ENCODE results near the gene NFIX. TPM values are rescaled to one million over a fixed set of nuclear protein-coding genes. Genes with fewer than 3 reads are reported as not detected.

NFIX gene
- total and polyA plus RNA-seq, 2 of the 13 experiments (the other 11 are each of a cell fraction or from before 2014, with no cell fraction given) = 3.4 to 5.4 TPM

DNA sequence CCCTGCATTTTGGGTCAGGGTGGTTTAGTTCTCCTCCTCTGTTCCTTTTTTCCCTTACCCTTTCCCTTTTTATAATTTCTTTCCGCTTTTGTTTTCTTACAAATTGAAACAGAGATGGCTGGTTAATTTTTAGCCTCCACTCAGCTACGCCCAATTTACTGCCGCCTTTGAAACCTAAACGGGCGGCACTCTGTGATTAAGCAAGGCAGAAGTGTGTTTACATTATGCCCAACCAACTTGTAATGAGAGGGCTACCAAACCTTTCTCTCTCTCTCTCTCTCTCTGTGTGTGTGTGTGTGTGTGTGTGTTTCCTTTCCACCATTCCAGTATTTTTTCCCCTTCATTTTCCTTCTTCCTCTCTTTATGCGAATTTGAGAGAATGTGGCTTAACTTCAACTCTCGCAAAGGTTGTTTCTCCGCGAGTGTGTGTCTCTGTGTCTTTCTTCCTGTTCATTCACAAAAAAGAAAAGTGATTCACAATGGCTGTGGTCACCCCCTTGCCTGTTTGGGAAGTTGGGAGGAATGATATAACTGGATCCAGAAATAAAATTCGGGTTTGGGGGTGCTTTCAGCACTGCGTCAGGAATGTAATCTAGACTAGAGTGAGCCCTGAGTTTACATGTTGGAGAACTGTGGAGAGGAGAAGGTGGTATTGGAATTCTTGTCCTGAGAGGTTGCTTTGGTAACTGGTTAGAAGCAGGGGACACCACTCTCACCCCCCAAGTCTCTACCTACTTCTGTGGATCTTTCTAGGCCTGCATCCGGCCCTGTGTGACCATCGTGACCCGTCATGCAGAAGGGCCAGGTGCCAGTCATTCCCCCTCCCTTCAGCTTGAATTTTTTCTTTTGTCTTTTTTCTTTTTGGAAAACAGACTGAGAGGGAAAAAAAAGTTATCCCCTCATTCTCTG lies 31.4 kb downstream of the NFIX start (continued):
- TF ChIP-seq CC2D1A (CRISPR knock-in tag; IDR thresholded peaks at IDR 0.05) (no peak), ZNF839 (CRISPR knock-in tag; IDR thresholded peaks at IDR 0.05; ENCODE audit: borderline replicate concordance) (no peak), PAF1 (CRISPR knock-in tag; IDR thresholded peaks at IDR 0.05) (no peak), ZNF703 (CRISPR knock-in tag; IDR thresholded peaks at IDR 0.05; ENCODE audit: borderline replicate concordance) (no peak), ZNF75D (CRISPR knock-in tag; IDR thresholded peaks at IDR 0.05; ENCODE audit: borderline replicate concordance) (no peak), ZMYM2 (CRISPR knock-in tag; IDR thresholded peaks at IDR 0.05) (no peak), ZNF234 (CRISPR knock-in tag; conservative IDR thresholded peaks at IDR 0.05) (no peak), GTF2F1 (IDR thresholded peaks at IDR 0.05; ENCODE audit: low read length) (no peak), HIVEP1 (CRISPR knock-in tag; IDR thresholded peaks at IDR 0.05) (no peak), EZH2 (conservative IDR thresholded peaks at IDR 0.05; ENCODE audit: low read depth, low read length) (no peak), ZNF879 (CRISPR knock-in tag; IDR thresholded peaks at IDR 0.05) (no peak), ATF7-NPFF (CRISPR knock-in tag; IDR thresholded peaks at IDR 0.05; ENCODE audit: low read depth) (no peak), ZNF776 (CRISPR knock-in tag; IDR thresholded peaks at IDR 0.05) (no peak)
- TF ChIP-seq, protein P1, sequence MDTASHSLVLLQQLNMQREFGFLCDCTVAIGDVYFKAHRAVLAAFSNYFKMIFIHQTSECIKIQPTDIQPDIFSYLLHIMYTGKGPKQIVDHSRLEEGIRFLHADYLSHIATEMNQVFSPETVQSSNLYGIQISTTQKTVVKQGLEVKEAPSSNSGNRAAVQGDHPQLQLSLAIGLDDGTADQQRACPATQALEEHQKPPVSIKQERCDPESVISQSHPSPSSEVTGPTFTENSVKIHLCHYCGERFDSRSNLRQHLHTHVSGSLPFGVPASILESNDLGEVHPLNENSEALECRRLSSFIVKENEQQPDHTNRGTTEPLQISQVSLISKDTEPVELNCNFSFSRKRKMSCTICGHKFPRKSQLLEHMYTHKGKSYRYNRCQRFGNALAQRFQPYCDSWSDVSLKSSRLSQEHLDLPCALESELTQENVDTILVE (CRISPR knock-in tag; IDR thresholded peaks at IDR 0.05) = peak; percentile 91
- TF ChIP-seq, protein P2, sequence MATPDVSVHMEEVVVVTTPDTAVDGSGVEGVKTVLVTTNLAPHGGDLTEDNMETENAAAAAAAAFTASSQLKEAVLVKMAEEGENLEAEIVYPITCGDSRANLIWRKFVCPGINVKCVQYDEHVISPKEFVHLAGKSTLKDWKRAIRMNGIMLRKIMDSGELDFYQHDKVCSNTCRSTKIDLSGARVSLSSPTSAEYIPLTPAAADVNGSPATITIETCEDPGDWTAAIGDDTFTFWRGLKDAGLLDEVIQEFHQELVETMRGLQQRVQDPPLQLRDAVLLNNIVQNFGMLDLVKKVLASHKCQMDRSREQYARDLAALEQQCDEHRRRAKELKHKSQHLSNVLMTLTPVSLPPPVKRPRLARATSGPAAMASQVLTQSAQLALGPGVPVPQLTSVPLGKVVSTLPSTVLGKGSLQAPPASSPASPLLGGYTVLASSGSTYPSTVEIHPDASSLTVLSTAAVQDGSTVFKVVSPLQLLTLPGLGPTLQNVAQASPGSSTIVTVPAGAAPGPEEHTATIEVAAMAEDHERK (CRISPR knock-in tag; IDR thresholded peaks at IDR 0.05; ENCODE audit: low read depth) = no peak
- TF ChIP-seq, protein P3, sequence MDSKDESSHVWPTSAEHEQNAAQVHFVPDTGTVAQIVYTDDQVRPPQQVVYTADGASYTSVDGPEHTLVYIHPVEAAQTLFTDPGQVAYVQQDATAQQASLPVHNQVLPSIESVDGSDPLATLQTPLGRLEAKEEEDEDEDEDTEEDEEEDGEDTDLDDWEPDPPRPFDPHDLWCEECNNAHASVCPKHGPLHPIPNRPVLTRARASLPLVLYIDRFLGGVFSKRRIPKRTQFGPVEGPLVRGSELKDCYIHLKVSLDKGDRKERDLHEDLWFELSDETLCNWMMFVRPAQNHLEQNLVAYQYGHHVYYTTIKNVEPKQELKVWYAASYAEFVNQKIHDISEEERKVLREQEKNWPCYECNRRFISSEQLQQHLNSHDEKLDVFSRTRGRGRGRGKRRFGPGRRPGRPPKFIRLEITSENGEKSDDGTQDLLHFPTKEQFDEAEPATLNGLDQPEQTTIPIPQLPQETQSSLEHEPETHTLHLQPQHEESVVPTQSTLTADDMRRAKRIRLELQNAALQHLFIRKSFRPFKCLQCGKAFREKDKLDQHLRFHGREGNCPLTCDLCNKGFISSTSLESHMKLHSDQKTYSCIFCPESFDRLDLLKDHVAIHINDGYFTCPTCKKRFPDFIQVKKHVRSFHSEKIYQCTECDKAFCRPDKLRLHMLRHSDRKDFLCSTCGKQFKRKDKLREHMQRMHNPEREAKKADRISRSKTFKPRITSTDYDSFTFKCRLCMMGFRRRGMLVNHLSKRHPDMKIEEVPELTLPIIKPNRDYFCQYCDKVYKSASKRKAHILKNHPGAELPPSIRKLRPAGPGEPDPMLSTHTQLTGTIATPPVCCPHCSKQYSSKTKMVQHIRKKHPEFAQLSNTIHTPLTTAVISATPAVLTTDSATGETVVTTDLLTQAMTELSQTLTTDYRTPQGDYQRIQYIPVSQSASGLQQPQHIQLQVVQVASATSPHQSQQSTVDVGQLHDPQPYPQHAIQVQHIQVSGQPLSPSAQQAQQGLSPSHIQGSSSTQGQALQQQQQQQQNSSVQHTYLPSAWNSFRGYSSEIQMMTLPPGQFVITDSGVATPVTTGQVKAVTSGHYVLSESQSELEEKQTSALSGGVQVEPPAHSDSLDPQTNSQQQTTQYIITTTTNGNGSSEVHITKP (CRISPR knock-in tag; IDR thresholded peaks at IDR 0.05; ENCODE audit: low read depth) = no peak
- TF ChIP-seq, protein P4, sequence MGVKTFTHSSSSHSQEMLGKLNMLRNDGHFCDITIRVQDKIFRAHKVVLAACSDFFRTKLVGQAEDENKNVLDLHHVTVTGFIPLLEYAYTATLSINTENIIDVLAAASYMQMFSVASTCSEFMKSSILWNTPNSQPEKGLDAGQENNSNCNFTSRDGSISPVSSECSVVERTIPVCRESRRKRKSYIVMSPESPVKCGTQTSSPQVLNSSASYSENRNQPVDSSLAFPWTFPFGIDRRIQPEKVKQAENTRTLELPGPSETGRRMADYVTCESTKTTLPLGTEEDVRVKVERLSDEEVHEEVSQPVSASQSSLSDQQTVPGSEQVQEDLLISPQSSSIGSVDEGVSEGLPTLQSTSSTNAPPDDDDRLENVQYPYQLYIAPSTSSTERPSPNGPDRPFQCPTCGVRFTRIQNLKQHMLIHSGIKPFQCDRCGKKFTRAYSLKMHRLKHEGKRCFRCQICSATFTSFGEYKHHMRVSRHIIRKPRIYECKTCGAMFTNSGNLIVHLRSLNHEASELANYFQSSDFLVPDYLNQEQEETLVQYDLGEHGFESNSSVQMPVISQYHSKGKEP (CRISPR knock-in tag; IDR thresholded peaks at IDR 0.05) = no peak
- TF ChIP-seq, protein P5, sequence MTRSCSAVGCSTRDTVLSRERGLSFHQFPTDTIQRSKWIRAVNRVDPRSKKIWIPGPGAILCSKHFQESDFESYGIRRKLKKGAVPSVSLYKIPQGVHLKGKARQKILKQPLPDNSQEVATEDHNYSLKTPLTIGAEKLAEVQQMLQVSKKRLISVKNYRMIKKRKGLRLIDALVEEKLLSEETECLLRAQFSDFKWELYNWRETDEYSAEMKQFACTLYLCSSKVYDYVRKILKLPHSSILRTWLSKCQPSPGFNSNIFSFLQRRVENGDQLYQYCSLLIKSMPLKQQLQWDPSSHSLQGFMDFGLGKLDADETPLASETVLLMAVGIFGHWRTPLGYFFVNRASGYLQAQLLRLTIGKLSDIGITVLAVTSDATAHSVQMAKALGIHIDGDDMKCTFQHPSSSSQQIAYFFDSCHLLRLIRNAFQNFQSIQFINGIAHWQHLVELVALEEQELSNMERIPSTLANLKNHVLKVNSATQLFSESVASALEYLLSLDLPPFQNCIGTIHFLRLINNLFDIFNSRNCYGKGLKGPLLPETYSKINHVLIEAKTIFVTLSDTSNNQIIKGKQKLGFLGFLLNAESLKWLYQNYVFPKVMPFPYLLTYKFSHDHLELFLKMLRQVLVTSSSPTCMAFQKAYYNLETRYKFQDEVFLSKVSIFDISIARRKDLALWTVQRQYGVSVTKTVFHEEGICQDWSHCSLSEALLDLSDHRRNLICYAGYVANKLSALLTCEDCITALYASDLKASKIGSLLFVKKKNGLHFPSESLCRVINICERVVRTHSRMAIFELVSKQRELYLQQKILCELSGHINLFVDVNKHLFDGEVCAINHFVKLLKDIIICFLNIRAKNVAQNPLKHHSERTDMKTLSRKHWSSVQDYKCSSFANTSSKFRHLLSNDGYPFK (CRISPR knock-in tag; IDR thresholded peaks at IDR 0.05; ENCODE audit: borderline replicate concordance) = no peak
